HEK293T (cell line): ENCODE data around the gene SLC4A2.

Experiments
- CTCF ChIA-PET: fragments of 350-600 bp; formaldehyde crosslinking; extraction: SDS; loops from one replicate; lab custom pipeline; 2021; ENCODE audit warnings: antibody characterized with exemption, inconsistent platforms; lab: Yijun Ruan, JAX
- POLR2A ChIA-PET: fragments of 350-600 bp; formaldehyde crosslinking; extraction: SDS; loops from one replicate; lab custom pipeline; 2020; ENCODE audit warnings: antibody characterized with exemption, inconsistent platforms; lab: Yijun Ruan, JAX
- DNase-seq: peaks from one replicate; pipeline ENCODE4 v3.0.0; 2012; ENCODE audit warnings: mixed read lengths; ENCODE audit errors: extremely low spot score
- ARNT ChIP-seq: fragments of 450-650 bp; IDR thresholded peaks from 2 replicates; pipeline ENCODE4 v1.6.1; 2017; ENCODE audit warnings: mild to moderate bottlenecking
- BHLHE40 ChIP-seq: fragments of 450-650 bp; IDR thresholded peaks from 2 replicates; pipeline ENCODE4 v1.6.1; 2016; ENCODE audit warnings: mild to moderate bottlenecking, moderate library complexity, borderline replicate concordance
- CTBP1 ChIP-seq: fragments of 450-650 bp; IDR thresholded peaks from 2 replicates; pipeline ENCODE4 v1.6.1; 2016; ENCODE audit warnings: borderline replicate concordance
- ELF4 ChIP-seq: fragments of 450-650 bp; IDR thresholded peaks from 2 replicates; pipeline ENCODE4 v1.6.1; 2017; ENCODE audit warnings: antibody characterized with exemption
- FOXA1 ChIP-seq: fragments of 450-650 bp; IDR thresholded peaks from 2 replicates; pipeline ENCODE4 v1.6.1; 2016; ENCODE audit warnings: mild to moderate bottlenecking
- FOXK2 ChIP-seq: fragments of 450-650 bp; IDR thresholded peaks from 2 replicates; pipeline ENCODE4 v1.6.1; 2016; ENCODE audit warnings: mild to moderate bottlenecking
- HDGF ChIP-seq: fragments of 450-650 bp; IDR thresholded peaks from 2 replicates; pipeline ENCODE4 v1.6.1; 2017; ENCODE audit warnings: antibody characterized with exemption, borderline replicate concordance
- L3MBTL2 ChIP-seq: fragments of 450-650 bp; conservative IDR thresholded peaks from 2 replicates; pipeline ENCODE4 v1.6.1; 2016; ENCODE audit warnings: mild to moderate bottlenecking
- LEF1 ChIP-seq: fragments of 450-650 bp; IDR thresholded peaks from 2 replicates; pipeline ENCODE4 v1.6.1; 2017; ENCODE audit warnings: mild to moderate bottlenecking, borderline replicate concordance
- NFRKB ChIP-seq: fragments of 450-650 bp; IDR thresholded peaks from 2 replicates; pipeline ENCODE4 v1.6.1; 2016; ENCODE audit warnings: mild to moderate bottlenecking, moderate library complexity
- SP1 ChIP-seq: fragments of 450-650 bp; IDR thresholded peaks from 2 replicates; pipeline ENCODE4 v1.6.1; 2017
- TARDBP ChIP-seq: fragments of 450-650 bp; IDR thresholded peaks from 2 replicates; pipeline ENCODE4 v1.6.1; 2016
- ZNF384 ChIP-seq: fragments of 450-650 bp; IDR thresholded peaks from 2 replicates; pipeline ENCODE4 v1.6.1; 2016
- TF ChIP-seq, protein P1 (sequence below): fragments of 450-650 bp; IDR thresholded peaks from 2 replicates; pipeline ENCODE4 v1.6.1; 2016

The SLC4A2 gene

DNA sequence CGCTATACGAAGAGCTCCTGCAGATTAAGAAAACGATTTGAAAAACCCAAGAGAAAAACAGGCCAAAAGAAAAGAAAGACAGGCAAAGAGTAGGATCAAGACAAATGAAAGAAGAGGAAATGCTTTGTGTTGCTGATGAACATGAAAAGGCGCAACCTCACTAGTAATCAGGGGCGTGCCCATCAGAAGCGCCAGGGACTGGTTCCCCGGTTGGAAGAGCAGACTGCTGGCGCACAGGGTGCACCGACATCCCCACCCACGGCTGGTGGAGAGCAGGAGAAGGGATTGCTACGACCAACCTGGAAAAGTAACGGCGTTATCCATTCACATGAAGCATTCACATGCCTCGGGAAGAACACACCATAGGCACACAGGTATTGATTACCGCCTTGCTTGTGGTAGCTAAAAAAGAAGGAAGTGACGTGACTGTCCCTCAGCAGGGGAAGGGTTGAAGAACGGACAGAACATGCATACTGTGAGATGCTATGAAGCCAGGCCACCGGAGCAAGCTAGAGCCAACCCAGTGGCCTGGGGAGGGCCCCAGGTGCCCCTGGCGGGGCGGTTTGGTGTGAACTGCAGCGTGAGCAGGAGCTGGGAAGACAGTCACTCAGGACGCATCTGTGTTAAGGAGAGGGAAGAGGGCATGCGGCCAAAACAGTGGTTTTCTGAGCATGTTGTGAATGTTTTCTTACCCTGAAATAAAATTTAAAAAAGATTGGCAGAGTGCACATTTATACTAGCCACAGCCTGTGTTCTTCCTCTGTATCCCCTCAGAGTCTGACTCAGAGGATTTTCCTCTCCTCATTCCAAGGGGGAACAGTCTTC, 45.2 kb downstream of the SLC4A2 start:
- CTCF ChIA-PET, result no interaction called here
- no peak for DNase-seq

DNA sequence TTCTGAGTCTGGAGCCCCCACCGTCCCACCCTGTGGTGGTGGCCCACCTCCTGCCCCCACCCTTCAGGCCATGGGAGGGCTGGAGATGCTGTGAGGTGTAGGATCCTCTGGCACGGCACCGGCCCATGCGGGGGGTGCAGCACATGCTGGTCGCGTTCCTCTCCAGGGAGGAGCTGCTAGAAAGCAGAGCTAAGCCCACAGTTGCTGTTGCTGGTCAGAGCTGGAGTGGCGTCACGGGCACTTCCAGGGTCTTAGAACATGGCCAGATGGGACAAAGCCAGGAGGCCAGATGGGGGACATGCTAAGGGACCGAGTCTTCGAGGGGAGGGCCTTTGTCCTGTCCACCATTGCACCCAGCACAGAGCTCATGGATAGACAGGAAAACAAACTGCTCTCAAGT, 48.5 kb downstream of the SLC4A2 start:
- DNase-seq, result no peak
- CTCF ChIA-PET, result interaction anchor here (1.4 to 2.6 kb wide), 2 partner anchors 23 to 31 kb away, joined by 5 read pairs; no protein-coding TSS in a partner anchor
- POLR2A ChIA-PET, result interaction anchor here (1.1 to 1.6 kb wide), 3 partner anchors 27 to 89 kb away, joined by 4 to 5 read pairs (median 5); partner anchors contain the start of genes ABCB8 and FASTK
- no peak for TF ChIP-seq LEF1
- TF ChIP-seq CTBP1, result no peak
- no peak for TF ChIP-seq L3MBTL2

More for the DNA sequence above, 45.2 kb downstream of the SLC4A2 start:
- TF ChIP-seq NFRKB (no peak), HDGF (no peak), SP1 (no peak), LEF1 (no peak), ARNT (no peak), FOXA1 (no peak), ZNF384 (no peak), FOXK2 (no peak), ELF4 (no peak), TARDBP (no peak), CTBP1 (no peak)
- TF ChIP-seq, protein P1, sequence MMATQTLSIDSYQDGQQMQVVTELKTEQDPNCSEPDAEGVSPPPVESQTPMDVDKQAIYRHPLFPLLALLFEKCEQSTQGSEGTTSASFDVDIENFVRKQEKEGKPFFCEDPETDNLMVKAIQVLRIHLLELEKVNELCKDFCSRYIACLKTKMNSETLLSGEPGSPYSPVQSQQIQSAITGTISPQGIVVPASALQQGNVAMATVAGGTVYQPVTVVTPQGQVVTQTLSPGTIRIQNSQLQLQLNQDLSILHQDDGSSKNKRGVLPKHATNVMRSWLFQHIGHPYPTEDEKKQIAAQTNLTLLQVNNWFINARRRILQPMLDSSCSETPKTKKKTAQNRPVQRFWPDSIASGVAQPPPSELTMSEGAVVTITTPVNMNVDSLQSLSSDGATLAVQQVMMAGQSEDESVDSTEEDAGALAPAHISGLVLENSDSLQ, result no peak
- POLR2A ChIA-PET, result no interaction called here

DNA sequence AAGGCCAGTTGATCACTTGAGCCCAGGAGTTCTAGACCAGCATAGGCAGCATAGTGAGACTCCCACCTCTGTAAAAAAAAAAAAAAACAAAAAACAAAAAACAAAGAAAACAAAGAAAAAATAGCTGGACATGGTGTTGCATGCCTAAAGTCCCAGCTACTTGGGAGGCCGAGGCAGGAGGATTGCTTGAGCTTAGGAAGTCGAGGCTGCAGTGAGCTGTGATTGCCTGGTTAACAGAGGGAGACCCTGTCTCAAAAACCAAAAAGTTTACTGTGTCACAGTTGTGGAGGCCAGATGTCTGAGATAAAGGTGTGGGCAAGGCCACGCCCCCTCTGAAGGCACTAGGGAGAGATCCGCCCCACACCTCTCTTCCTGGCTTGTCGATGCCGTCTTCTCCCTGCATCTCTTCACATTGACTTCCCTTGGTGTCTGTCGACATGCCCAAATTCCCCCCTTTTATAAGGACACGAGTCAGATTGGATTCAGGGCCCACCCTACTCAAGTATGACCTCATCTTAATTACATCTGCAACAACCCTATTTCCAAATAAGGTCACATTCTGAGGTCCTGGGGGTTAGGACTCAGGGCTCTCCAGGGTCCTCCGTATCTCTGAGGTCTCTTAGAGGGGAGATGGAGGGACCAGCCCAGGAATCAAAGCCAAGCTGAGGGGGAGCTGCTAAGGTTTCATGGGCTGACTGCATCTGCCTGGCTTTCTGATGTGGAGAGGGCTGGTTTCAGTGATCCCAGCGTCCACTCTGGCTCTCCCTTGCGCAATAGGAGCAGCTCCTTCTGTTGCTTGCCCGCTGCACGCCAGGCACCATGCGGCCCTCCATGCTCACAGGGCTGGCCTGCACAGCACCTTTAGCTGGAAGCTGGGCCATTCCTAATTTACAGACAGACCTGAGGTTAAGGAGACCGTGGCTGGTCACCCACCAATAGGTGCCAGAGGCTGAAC, 50.0 kb downstream of the SLC4A2 start:
- CTCF ChIA-PET, result interaction anchor here (0.7 to 2.6 kb wide), 12 partner anchors 10 to 211 kb away, joined by 3 to 13 read pairs (median 4); partner anchors contain the start of genes CHPF2 and SLC4A2
- TF ChIP-seq BHLHE40, result no peak
- POLR2A ChIA-PET, result interaction anchor here (0.9 to 1.7 kb wide), 5 partner anchors 29 to 90 kb away, joined by 3 to 10 read pairs (median 5); partner anchors contain the start of genes ABCB8 and FASTK
- no peak for DNase-seq

DNA sequence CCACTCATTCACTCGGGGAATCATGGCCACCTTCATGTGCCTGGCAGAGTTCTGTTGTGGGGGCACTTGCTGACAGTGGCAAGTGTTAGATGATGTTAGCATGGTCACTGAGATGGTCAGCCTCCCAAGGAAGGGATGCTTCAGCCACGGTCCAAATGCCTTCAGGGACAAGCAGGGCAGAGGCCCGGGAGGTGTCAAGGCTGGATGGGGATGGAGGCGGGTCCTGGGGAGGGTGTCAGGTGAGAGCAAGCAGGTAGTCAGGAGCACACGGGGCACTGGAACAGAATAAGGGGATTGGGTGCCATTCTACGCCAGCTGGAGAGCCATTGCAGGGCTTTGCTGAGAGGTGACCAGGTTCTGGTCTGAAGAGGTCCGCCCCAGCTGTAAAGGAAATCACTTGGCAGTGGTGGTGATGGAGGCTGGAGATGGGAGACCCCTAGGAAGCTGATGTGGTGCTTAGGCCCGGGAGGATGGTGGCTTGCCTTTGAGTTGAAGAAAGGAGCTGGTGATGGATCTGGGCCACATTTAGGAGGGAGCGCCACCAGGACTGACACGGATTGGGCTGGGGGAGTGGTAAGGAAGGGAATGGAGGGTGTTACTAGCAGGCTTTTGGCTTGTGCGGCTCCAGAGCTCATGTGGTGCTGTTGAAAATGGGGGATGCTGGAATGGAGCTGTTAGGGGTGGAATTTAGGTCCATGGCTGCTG, 51.0 kb downstream of the SLC4A2 start:
- POLR2A ChIA-PET, result interaction anchor here (1.0 to 1.7 kb wide), 4 partner anchors 21 to 82 kb away, joined by 3 to 10 read pairs (median 5); partner anchors contain the start of genes ABCB8, AGAP3 and SLC4A2
- CTCF ChIA-PET, result interaction anchor here (0.6 to 2.6 kb wide), 27 partner anchors 9 to 327 kb away, joined by 3 to 13 read pairs (median 4); partner anchors contain the start of genes ABCB8, AGAP3, FASTK and SLC4A2
- TF ChIP-seq FOXA1 (no peak), HDGF (0 out of 2 replicates have a peak, but pooled peaks have one; percentile 5)
- DNase-seq, result no peak

DNA sequence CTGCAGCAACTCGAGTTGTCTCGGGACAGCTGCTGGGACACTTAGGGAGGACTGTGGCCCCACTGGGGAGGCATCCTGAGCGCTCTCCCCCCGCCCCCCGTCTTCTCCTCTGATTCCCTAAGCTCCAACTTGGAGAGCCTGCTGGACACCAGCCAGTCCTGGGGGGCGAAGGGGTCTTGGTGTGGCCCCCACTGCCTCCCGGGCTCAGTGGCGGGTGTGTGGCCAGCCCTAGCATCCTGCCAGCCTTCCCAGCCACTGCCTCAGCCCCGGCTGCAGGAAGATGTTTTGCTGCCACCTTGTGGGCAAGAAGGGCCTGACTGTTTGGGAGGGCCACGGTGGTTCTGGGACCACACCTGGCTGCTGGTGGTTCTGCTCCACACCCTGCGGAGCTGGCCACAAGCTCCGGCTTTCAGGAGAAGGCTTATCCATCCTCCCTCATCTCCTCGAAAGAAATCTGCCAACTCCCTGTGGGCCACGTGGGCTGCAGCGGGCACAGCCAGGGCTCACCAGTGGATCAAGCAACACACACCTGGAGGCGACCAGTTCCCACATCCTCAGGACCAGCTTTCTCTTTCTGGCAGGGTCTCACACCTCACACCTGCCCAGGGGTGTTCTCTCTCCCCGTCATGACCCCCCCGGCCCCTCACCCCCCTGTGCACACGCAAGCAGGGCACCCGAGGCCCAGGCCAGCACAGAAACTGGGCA, 51.7 kb downstream of the SLC4A2 start:
- POLR2A ChIA-PET, result interaction anchor here (1.0 to 1.7 kb wide), 4 partner anchors 22 to 83 kb away, joined by 3 to 10 read pairs (median 5); partner anchors contain the start of genes ABCB8, AGAP3 and SLC4A2
- TF ChIP-seq L3MBTL2, result no peak
- TF ChIP-seq, protein P1, result no peak
- no peak for TF ChIP-seq ELF4
- CTCF ChIA-PET, result interaction anchor here (0.6 to 2.6 kb wide), 29 partner anchors 8 to 328 kb away, joined by 3 to 13 read pairs (median 4); partner anchors contain the start of genes ABCB8, AGAP3, FASTK and SLC4A2
- DNase-seq, result peak; percentile 93
